HepG2 (cell line): ENCODE data around the gene FAM3D. TPM values are rescaled to one million over a fixed set of nuclear protein-coding genes. Genes with fewer than 3 reads are reported as not detected.

Source experiments
- BRCA1 ChIP-seq: sonication (generic); formaldehyde crosslinking; IDR thresholded peaks from 2 replicates; pipeline ENCODE4 v1.4.0; 2020; ENCODE audit warnings: missing genetic modification reagents
- CEBPG ChIP-seq: IDR thresholded peaks from 2 replicates; pipeline ENCODE4 v1.6.1; 2016
- CENPX ChIP-seq: sonication (generic); formaldehyde crosslinking; IDR thresholded peaks from 2 replicates; pipeline ENCODE4 v1.9.0; 2021; ENCODE audit warnings: mild to moderate bottlenecking, missing genetic modification reagents, moderate library complexity
- CERS6 ChIP-seq: sonication (generic); formaldehyde crosslinking; IDR thresholded peaks from 2 replicates; pipeline ENCODE4 v1.5.0; 2020; ENCODE audit warnings: missing genetic modification reagents
- FOXA1 ChIP-seq, 2 experiments: fragments of 450-650 bp in 1 of 2; sonication (generic) in 1 of 2; formaldehyde crosslinking in 1 of 2; IDR thresholded peaks; 2 replicates each; pipeline versions ENCODE4 v1.4.0 to v1.6.1; 2016 to 2020; ENCODE audit warnings: missing genetic modification reagents in 1 of 2
- HES4 ChIP-seq: sonication (generic); formaldehyde crosslinking; IDR thresholded peaks from 2 replicates; pipeline ENCODE4 v1.9.0; 2021; ENCODE audit warnings: mild to moderate bottlenecking, missing genetic modification reagents, borderline replicate concordance
- MED1 ChIP-seq: sonication (generic); formaldehyde crosslinking; IDR thresholded peaks from 2 replicates; pipeline ENCODE4 v1.4.0; 2020; ENCODE audit warnings: missing genetic modification reagents
- MTA3 ChIP-seq: sonication (generic); formaldehyde crosslinking; IDR thresholded peaks from 2 replicates; pipeline ENCODE4 v1.4.0; 2020; ENCODE audit warnings: missing genetic modification reagents
- NFRKB ChIP-seq: fragments of 450-650 bp; IDR thresholded peaks from 2 replicates; pipeline ENCODE4 v1.6.1; 2017
- SETDB1 ChIP-seq: sonication (generic); formaldehyde crosslinking; IDR thresholded peaks from 2 replicates; pipeline ENCODE4 v1.5.1; 2020; ENCODE audit warnings: missing genetic modification reagents, mild to moderate bottlenecking, borderline replicate concordance
- SP2 ChIP-seq: sonication (generic); formaldehyde crosslinking; IDR thresholded peaks from 2 replicates; pipeline ENCODE4 v1.5.1; 2020; ENCODE audit warnings: mild to moderate bottlenecking, missing genetic modification reagents
- SP4 ChIP-seq: sonication (generic); formaldehyde crosslinking; IDR thresholded peaks from 2 replicates; pipeline ENCODE4 v1.8.1; 2023; ENCODE audit warnings: mild to moderate bottlenecking, missing genetic modification reagents
- THAP9 ChIP-seq: sonication (generic); formaldehyde crosslinking; IDR thresholded peaks from 2 replicates; pipeline ENCODE4; 2020; ENCODE audit warnings: missing genetic modification reagents, mild to moderate bottlenecking, borderline replicate concordance
- ZBTB42 ChIP-seq: sonication (generic); formaldehyde crosslinking; IDR thresholded peaks from 2 replicates; pipeline ENCODE4 v1.5.0; 2020; ENCODE audit warnings: mild to moderate bottlenecking, missing genetic modification reagents
- ZFP1 ChIP-seq: IDR thresholded peaks from 2 replicates; pipeline ENCODE4 v1.6.1; 2016
- ZNF350 ChIP-seq: sonication (generic); formaldehyde crosslinking; IDR thresholded peaks from 2 replicates; pipeline ENCODE4 v1.4.0; 2020; ENCODE audit warnings: mild to moderate bottlenecking, low read depth, missing genetic modification reagents, borderline replicate concordance
- ZNF367 ChIP-seq: sonication (generic); formaldehyde crosslinking; IDR thresholded peaks from 2 replicates; pipeline ENCODE4 v1.4.0; 2020; ENCODE audit warnings: missing genetic modification reagents, borderline replicate concordance
- ZNF552 ChIP-seq: sonication (generic); formaldehyde crosslinking; IDR thresholded peaks from 2 replicates; pipeline ENCODE4 v1.9.0; 2022; ENCODE audit warnings: missing genetic modification reagents, mild to moderate bottlenecking, borderline replicate concordance
- ZNF772 ChIP-seq: sonication (generic); formaldehyde crosslinking; IDR thresholded peaks from 2 replicates; pipeline ENCODE4 v1.5.0; 2020; ENCODE audit warnings: mild to moderate bottlenecking, missing genetic modification reagents
- polyA plus RNA-seq, 8 experiments: library from polyadenylated mRNA; depleted of rRNA in 3 of 8; stranded (reverse) in 7 of 8; unstranded in 1 of 8; fragments of >200 nt; fragmentation: Illumina TruSeq in 4 of 8; extraction: Trizol in 4 of 8; gene quantifications; 2 replicates each; pipeline versions ENCODE4 v1.2.1 to v1.2.3, GENCODE V29; 2011 to 2016; ENCODE audit warnings: low read depth in 4 of 8, missing spikeins in 1 of 8, mixed read lengths in 1 of 8; ENCODE audit not compliant: insufficient read depth in 1 of 8
- total RNA-seq, 5 experiments: library from RNA; depleted of rRNA; stranded (reverse); fragments of >200 nt; fragmentation: Illumina TruSeq; extraction: Trizol; gene quantifications; 2 replicates each; pipeline ENCODE4 v1.2.3, GENCODE V29; 2016; ENCODE audit warnings: low read depth in 1 of 5
- TF ChIP-seq, protein P1 (sequence below): sonication (generic); formaldehyde crosslinking; IDR thresholded peaks from 2 replicates; pipeline ENCODE4 v1.4.0; 2020; ENCODE audit warnings: mild to moderate bottlenecking, missing genetic modification reagents, borderline replicate concordance
- TF ChIP-seq, protein P2 (sequence below): sonication (generic); formaldehyde crosslinking; IDR thresholded peaks from 2 replicates; pipeline ENCODE4 v1.8.0; 2022; ENCODE audit warnings: missing genetic modification reagents, mild to moderate bottlenecking, borderline replicate concordance

FAM3D gene
- total and polyA plus RNA-seq, 2 of the 13 experiments (the other 11 are each of a cell fraction or from before 2014, with no cell fraction given), result not detected

GRCh38 chr3:58585005-58585786 is 81.4 kb downstream of the FAM3D start (continued):
- TF ChIP-seq, protein P1, sequence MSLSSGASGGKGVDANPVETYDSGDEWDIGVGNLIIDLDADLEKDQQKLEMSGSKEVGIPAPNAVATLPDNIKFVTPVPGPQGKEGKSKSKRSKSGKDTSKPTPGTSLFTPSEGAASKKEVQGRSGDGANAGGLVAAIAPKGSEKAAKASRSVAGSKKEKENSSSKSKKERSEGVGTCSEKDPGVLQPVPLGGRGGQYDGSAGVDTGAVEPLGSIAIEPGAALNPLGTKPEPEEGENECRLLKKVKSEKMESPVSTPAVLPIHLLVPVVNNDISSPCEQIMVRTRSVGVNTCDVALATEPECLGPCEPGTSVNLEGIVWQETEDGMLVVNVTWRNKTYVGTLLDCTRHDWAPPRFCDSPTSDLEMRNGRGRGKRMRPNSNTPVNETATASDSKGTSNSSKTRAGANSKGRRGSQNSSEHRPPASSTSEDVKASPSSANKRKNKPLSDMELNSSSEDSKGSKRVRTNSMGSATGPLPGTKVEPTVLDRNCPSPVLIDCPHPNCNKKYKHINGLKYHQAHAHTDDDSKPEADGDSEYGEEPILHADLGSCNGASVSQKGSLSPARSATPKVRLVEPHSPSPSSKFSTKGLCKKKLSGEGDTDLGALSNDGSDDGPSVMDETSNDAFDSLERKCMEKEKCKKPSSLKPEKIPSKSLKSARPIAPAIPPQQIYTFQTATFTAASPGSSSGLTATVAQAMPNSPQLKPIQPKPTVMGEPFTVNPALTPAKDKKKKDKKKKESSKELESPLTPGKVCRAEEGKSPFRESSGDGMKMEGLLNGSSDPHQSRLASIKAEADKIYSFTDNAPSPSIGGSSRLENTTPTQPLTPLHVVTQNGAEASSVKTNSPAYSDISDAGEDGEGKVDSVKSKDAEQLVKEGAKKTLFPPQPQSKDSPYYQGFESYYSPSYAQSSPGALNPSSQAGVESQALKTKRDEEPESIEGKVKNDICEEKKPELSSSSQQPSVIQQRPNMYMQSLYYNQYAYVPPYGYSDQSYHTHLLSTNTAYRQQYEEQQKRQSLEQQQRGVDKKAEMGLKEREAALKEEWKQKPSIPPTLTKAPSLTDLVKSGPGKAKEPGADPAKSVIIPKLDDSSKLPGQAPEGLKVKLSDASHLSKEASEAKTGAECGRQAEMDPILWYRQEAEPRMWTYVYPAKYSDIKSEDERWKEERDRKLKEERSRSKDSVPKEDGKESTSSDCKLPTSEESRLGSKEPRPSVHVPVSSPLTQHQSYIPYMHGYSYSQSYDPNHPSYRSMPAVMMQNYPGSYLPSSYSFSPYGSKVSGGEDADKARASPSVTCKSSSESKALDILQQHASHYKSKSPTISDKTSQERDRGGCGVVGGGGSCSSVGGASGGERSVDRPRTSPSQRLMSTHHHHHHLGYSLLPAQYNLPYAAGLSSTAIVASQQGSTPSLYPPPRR (CRISPR knock-in tag), result no peak
- no peak for TF ChIP-seq CERS6
- no peak for TF ChIP-seq CEBPG (CRISPR knock-in tag)
- 0 out of 2 replicates have a peak, but pooled peaks have one; percentile 32 for TF ChIP-seq ZNF772
- TF ChIP-seq SETDB1 (CRISPR knock-in tag), result no peak
- no peak for TF ChIP-seq ZFP1 (CRISPR knock-in tag)
- TF ChIP-seq FOXA1 (IDR thresholded peaks at IDR 0.05), result no peak
- no peak for TF ChIP-seq FOXA1 (CRISPR knock-in tag; IDR thresholded peaks at IDR 0.05)
- TF ChIP-seq, protein P2, sequence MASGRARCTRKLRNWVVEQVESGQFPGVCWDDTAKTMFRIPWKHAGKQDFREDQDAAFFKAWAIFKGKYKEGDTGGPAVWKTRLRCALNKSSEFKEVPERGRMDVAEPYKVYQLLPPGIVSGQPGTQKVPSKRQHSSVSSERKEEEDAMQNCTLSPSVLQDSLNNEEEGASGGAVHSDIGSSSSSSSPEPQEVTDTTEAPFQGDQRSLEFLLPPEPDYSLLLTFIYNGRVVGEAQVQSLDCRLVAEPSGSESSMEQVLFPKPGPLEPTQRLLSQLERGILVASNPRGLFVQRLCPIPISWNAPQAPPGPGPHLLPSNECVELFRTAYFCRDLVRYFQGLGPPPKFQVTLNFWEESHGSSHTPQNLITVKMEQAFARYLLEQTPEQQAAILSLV, result no peak
- TF ChIP-seq ZNF350 (CRISPR knock-in tag), result peak; percentile 45; the same call in 1 of the 2 replicates
- no peak for TF ChIP-seq NFRKB
- TF ChIP-seq MED1, result no peak
- TF ChIP-seq SP2 (CRISPR knock-in tag), result no peak
- TF ChIP-seq ZBTB42, result no peak; the same call in 1 of the 2 replicates
- no peak for TF ChIP-seq ZNF367 (CRISPR knock-in tag)
- TF ChIP-seq SP4 (CRISPR knock-in tag), result peak; percentile 52; the same call in 1 of the 2 replicates
- TF ChIP-seq THAP9, result no peak
- no peak for TF ChIP-seq MTA3 (CRISPR knock-in tag)
- TF ChIP-seq BRCA1 (CRISPR knock-in tag), result no peak
- no peak for TF ChIP-seq ZNF552 (CRISPR knock-in tag)
- TF ChIP-seq HES4 (CRISPR knock-in tag), result no peak
- no peak for TF ChIP-seq CENPX
